Cerebellar cortex (tissue), 1 donor: ENCODE results near the gene TMEM101.
"Not testable (repeated sequence)": the region's sequence is repeated elsewhere in the genome, so short reads cannot be mapped to it uniquely, and the experiment has no call there.

Experiments
- DNase-seq: peaks from one replicate; pipeline ENCODE4 v3.0.0-alpha.2; 2015; ENCODE audit warnings: low spot score

Gene TMEM101

DNA sequence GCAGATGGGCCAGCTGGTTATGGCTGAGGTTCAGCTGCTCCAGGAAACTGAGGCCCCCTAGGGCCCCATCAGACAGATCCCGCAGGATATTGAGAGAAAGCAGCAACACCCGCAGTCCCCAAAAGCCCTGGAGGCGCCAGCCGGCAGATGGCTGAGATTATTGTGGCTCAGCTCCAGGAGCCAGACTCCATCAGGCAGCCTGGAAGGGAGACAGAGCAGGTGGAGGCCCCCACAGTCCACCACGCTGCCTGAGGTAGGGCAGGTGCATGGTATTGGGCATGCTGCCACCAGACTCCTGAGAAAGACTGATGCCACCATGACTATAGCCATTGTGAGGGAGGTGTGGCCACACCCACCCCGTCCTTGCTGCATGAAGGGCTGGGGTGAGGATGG lies 9.5 kb upstream of the TMEM101 start:
- DNase-seq = peak; percentile 93

DNA sequence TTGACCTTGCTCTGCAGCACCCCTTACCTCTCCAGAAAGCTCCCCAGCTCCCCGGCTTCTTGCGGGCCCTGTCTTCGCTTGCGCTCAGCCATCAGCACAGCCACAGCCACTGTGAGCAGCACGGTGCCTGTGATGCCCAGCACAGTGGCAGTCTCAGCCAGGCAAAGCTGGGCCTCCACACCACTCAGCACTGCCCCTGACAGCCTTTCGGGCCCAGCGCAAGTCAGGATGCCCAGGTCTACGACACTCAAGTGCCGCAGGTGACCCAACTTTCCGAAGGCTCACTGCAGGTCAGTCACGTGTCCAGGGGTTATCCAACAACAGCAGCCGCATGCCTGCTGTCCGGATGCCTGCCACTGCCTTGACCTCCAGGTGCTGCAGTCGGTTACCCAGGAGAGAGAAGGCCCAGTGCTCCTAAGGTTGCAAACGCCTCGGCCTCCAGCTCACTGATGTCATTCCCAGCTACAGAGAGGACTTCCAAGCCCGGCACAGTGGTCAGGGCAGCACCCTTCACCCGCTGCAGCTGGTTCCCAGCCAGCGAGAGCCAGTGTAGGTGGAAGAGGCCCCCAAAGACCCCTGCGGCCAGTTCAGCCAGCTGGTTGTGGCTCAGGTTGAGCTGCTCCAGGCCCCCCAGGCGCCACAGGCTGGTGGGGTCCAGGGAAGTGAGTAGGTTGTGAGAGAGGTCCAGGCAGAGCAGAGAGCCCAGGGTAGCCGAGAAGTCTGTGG lies 8.9 kb upstream of the TMEM101 start:
- DNase-seq = no peak

DNA sequence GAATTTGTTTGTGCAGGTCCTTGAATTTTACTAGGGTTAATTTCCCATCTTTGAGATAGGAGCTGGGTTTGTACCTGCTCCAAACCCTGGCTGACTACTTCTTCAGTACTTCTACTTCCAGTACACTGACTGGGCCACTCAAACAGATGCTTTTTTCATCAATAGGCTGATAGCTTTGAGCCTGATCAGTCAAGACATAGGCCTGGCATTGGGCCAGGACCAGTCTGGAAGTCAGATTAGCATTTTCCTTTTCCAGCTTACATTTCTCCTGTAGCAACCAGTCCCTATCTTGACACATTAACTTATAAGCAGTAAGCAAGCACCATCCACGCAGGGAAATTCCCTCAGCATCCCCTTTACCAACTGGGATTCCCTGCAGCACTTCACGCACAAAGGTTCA lies 7.5 kb upstream of the TMEM101 start:
- DNase-seq = no peak

DNA sequence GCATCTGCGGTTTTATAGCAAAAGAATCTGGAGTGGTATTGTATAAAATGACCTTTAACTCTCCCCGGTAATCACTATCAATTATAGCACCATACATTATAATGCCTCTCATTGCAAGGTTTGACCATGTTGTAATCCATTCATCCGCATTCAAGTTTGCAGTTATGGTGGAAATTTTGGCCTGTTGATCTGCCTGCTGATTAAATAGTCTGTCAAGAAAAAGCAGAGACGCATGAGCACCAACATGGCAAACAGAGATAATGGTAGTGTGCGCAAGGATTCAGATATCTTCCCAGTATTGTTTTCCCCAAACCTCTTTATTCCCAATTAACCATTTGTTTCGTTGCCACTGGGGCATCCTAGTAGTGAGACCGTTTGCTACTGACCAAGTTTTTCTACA lies 6.5 kb upstream of the TMEM101 start:
- DNase-seq = not testable (repeated sequence)

DNA sequence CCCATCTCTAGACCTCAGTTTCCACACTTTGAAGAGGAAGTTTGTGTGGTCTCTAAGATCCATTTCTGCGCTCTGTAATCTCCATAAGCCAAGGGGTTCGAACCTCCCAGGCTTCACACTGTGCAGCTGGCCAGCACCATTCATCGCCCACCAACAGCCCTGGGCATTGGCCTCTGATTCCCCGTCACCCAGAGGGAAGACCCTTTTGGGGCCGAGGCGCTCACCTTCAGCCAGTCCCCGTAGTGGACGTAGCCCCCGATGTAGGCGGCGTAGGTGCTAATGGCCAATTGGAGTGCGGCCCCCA lies 678 bp downstream of the TMEM101 start:
- no peak for DNase-seq

DNA sequence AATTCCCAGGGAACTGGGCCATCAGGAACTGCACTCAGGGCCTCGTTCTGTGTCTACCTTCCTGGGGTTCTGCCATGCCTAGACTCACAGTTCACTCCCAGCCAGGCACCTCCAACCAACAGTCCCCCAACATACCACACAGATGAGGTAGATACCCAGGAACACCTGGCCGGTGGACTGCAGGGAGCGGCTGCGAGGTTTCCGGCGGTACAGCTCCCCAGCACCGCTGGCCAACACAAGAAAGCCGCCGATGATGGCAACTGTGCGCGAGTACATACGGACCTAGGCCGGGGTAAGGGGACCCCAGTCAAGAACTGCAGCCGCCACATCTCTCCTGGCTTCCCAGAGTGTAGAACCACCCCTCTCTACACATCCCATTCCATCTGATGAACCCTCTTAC lies 1.9 kb downstream of the TMEM101 start:
- no peak for DNase-seq

DNA sequence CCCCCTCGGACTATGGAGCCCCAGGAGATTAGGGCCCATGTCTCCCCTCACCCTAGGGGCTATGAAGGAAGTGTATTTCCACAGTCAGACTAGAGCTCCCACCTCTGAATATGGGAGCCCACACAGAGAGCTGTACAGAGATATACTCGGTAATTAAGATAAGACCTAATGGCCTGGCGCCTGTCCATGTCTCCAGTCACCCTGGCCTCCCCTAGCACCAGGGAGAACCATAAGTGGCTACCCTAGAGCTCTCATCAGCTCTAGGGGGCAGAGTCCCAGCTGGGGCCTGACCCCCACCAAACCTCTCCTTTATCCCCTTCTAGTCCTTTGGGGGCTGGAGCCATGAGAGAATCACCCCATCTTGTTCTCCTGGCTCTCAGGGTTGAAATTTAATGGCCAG lies 2.4 kb downstream of the TMEM101 start:
- no peak for DNase-seq

DNA sequence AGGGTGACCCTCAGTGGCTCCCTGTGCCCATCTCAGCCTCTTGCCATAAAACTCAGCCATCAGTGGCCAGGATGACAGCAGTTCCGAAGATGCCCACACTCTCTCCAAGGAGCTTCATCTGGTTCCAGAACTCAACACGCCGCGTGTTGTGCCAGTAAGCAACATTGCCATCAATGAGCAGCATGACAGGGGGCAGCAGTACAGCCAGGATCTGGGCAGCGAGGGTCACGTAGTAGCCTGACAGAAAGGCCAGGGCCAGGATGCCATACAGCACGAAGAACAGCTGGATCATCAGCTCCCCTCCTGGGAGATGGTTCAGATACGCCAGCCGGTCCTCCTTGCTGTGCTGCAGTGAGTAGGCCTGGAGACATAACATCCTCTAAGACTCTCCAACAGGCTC lies 2.9 kb downstream of the TMEM101 start:
- DNase-seq = no peak

DNA sequence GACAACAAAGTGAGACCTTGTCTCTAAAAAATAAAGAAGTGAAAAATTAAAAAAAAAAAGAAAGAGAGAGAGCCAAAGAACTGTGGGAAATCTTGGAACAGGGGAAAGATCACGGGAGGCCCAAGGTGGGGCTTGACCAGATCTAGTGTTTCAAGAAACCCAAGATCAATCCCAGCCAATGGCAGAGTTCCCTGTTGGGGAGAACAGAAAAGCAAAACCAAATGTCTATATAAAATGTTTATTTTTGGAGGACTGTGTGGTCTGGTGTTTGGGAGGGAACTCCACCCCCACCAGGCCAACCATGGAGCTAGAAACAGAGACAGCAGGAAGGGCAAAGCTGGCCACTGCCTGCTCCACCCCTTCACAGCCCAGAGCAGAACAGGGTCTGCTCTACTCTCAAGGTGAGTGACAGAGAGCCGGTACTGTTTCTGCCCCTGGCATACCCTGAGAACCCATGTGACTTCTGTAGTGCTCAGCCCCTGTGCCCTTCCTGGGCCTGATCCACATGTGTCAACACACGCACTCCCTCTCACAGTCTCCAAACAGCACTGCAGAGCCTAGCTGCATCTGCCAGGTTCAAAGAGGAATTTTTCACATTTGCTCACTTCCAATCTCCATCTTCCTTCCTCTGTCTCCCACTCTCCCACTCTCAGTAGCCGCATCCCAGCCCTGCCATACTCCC lies 3.7 kb downstream of the TMEM101 start:
- no peak for DNase-seq

DNA sequence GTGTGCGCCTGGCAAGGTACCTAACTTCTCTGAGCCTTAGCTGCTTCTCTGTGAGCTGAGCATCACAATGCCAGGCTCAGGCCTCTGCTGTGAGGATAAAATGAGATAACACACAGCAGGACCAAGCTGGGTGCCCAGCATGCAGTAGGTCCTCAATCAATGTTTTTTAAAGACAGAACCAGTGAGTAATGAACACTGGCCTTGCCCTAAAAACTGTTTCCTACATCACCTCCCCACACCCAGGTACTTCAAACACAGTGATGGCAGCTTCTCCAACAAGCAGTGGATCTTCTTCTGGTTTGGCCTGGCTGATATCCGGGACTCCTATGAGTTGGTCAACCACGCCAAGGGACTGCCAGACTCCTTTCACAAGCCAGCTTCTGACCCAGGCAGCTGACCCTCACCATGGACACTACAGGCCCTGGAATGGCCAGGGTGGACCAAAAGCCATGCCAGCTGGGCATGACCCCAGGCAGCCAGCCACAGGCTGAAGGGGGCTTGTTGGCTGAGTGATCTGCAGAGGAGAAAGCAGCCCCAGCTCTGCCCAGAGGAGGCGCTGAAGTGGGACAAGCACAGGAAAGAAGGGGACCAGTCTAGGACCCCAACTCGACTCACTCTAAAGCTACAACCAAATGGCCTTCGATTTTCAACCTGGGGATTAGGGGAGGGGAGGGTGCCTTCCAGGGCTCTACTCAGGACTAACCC lies 6.4 kb downstream of the TMEM101 start:
- no peak for DNase-seq

DNA sequence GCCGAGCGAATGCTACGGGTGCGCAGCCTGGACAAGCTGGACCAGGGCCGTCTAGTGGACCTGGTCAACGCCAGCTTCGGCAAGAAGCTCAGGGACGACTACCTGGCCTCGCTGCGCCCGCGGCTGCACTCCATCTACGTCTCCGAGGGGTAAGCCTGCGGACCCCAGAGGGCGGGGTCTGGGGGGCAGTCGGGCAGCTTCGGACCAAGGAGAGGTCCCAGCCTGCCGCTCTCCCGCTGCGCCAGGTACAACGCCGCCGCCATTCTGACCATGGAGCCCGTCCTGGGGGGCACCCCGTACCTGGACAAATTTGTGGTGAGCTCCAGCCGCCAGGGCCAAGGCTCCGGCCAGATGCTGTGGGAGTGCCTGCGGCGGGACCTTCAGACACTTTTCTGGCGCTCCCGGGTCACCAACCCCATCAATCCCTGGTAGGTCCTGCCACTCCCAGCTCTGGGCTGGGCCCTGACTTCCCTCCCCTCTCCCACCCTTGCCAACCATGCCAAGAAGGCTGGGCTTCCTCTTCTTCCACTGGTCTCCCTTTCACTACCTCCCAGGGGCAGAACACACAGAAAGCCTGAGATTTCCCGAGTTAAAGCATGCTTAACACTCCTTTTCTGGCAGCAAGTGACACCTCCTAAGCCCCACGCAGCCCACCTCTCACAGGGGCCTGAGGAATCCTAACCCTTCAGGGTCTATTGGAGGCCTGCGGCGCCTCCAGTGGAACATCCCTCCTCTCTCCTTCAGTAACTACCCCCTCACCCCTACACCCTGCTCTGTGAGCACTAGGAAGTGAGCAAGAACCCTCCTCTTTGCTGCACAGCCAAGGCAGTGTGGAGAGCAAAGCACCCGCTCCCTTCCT lies 7.2 kb downstream of the TMEM101 start:
- no peak for DNase-seq

DNA sequence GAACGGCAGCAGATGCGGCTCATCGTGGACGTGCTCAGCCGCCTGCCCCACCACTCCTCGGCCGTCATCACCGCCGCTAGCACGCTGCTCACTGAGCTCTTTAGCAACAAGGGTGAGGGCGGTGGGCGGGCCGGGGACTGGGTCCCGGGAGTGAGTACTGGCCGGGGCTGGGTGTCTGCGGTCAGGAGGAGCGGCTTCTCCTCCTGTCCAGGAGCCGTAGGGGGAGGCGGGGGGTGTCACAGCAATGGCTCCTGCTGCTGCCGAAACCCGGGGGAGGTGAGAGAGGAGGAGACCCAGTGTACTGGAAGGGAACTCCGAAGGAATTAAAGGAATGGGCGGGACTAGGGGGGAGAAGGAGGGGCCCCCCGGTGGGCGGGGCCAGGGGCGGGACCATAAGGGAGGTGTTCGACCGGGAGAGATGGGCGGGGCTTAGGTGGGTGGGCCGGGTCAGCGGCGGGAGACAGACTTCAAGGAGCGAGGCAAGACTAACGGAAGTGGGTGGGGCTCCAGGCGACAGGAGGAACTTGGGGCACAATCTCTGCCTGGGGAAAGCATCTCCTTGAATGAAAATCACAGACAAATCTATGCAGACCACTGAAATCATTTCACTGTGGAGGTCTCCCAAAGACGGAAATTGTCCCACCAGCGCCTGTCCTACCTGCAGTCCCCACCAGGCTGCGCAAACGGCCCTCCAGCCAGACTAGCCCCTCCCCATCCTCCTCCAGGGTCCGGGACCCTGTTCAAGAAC lies 8.0 kb downstream of the TMEM101 start:
- DNase-seq = peak; percentile 90

DNA sequence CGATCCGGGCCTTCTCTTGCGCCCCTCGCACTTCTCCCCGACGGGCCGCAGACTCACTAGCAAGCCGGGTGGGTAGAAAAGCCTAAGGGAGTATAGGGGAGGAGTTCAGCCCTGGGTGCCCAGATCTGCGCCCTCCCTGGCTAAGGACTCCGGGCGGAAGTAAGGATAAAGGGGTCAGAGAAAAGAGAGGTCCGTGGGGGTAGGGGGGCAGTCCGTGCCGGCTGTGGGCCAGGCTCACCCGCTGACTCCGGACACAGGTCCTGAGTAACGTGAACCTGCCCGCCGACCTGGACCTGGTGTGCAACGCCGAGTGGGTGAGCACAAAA lies 8.5 kb downstream of the TMEM101 start:
- DNase-seq = no peak

DNA sequence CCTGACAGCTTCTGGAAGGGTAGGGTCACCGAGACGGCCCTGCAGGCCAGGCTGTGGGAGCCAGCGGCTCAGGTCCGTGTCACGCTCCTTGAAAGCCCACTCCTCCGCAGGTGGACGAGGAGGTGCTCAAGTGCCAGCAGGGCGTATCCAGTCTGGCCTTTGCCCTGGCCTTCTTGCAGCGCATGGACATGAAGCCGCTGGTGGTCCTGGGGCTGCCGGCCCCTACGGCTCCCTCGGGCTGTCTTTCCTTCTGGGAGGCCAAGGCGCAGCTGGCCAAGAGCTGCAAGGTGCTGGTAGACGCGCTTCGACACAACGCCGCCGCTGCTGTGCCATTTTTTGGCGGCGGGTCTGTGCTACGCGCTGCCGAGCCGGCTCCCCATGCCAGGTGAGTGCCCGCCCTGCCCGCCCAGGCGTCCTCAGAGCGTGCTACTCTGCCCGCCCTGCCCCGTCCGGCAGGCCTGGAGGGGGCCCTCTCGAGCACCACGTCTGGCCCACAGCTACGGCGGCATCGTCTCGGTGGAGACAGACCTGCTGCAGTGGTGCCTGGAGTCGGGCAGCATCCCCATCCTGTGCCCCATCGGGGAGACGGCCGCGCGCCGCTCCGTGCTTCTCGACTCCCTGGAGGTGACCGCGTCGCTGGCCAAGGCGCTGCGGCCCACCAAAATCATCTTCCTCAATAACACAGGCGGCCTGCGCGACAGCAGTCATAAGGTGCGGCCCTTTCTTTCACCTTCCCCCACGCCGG lies 9.1 kb downstream of the TMEM101 start:
- DNase-seq = no peak

DNA sequence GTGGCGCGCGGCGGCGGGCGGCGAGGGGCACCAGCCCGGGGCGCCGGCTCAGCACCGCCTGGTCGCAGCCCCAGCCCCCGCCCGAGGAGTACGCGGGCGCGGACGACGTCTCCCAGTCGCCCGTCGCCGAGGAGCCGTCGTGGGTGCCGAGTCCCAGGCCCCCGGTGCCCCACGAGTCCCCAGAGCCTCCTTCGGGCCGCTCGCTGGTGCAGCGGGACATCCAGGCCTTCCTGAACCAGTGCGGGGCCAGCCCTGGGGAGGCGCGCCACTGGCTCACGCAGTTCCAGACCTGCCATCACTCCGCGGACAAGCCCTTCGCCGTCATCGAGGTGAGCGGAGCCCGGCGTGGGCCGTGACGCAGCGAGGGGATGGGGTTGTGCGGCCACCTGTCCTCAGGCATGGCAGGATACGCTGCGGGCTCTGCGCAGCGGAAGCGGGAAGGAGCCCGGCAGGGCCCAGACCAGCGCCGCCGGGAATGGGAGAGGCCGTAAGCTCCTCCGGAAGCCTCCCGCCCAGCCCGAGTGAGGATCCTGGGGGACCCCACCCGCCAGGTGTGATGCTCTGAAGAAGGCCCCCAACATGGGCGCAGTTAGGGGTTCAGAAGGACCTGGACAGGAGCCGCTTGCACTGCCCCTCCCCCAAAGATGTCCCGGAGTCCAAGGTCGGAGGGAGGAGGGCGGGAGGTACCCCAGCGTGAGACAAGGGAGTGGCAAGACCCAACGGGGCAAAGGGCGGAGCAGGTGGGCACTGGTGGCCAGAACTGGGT lies 9.8 kb downstream of the TMEM101 start:
- no peak for DNase-seq

DNA sequence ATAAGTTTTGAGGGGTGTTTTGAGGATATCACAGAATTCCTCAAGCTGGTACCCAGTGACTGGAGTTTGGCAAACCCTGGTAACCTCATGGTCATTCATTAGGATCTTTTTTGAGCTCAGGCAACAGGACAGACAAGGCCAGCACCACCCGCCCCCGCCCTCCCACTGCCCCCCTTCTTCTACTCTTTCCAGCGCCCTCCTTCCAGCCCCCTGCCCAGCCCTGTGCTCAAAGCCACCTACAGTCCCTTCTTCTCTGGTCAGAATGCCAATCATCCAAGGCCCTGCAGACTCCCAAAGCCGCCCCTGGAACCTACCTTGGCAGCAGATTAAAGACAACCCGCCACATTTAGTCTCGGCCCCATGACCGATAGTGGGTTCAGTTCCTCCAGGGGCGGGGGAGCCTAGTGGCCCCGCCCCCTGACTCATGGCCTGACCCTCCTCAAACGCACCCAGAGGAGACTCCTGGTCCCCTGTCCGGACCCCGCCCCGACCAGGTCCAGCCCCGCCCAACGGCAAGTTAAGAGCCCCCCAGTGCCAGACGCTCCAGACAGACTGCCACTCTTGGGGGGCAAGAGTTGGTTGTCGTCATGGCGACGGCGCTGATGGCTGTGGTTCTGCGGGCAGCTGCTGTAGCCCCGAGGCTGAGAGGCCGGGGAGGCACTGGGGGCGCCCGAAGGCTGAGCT lies 10.5 kb downstream of the TMEM101 start, which contains the start of gene NAGS:
Gene NAGS (plus strand): TSS at position 546 of the 684 bp plus-strand sequence. CDS start 42 bp downstream, at position 588.
- no peak for DNase-seq

DNA sequence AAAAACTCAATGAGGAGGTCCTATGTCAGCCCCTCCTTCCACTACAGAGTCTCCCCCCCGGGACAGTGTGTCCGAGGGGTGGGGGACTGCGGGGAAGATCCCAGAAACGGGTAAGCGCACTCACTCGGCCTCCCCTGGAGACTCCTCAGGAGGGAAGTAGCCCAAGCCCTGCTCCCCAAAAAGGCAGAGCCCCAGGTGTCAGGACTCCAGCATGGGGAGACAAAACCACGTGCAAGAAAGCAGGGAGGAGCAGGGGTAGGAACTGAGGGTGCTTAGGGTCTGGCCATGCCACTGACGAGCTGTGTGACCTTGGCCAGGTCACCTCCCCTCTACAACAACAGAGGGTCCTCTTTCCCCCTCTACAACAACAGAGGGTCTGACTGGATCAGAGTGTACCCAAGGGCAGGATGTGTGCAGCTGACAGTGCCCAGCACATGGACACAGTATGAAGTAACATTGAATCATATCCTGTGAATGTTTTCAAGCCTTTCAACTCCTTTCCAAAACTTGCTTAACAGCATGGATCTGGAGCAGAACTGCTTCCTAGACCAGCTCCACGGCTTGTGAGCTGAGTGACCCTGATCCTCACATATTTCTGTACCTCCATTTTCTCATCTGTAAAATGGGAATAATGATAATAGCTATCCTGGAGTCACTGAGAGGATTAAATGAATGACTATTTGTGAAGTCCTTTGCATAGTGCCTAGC lies 12.5 kb downstream of the TMEM101 start:
- DNase-seq = no peak

DNA sequence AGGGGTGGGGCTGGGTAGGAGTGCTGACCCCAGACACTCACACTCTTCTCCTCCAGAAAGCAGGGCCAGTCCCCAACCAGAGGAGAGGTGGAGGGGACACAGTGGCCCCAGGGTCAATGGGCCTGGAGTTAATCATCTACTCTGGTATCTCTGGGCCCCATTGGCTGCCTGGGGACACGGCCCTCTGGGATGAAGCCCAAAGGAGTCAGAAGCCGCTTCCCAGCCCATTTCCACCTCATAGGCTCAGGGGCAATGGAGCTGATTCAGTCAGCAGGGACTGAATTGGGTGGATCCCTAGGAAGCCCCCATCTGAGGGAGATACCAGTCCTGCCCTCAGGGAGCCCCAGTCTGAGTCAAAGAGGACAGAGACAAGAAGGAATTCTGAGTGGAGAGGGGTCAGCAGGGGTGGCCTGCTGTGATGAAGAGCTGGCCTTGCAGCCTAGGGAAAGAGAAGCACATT lies 13.3 kb downstream of the TMEM101 start:
- no peak for DNase-seq

DNA sequence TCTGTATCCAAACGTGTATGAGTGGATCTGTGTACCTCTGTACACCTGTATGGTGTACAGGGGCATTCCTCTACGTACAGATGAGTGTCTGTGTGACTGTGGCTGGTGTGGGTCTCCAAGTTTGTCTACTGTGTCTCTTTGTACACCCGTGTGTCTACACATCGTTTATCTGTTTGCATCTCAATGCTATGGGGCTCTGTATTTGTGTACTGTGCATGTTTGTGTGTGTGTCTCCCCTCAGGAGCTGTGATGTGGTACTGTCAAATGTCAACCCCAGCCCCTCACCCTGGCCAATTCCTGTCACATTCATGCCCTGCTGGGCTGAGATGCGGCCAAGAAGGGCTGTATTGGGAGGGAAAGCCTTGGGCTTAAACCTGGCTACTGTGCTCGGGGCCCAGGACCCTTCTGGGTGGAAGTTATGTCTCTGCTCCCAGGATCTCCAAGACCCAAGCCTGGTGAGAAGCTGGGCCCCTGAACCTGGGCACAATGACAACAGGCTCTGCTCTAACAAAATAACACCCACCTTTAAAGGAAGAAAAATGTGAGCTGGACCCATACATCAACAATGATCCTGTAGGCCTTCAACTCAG lies 13.8 kb downstream of the TMEM101 start:
- no peak for DNase-seq
